ENCODE data around the gene SYTL3. TPM values are rescaled to one million over a fixed set of nuclear protein-coding genes. Genes with fewer than 3 reads are reported as not detected.
"Not testable (repeated sequence)": the region's sequence is repeated elsewhere in the genome, so short reads cannot be mapped to it uniquely, and the experiment has no call there.

Gene SYTL3
- total RNA-seq, 1 experiment from 2014 or later = 16.4 TPM

GRCh38 chr6:158785036-158785435 lies 135.2 kb downstream of the SYTL3 start:
- H3K36me3 ChIP-seq = peaks cover 8% of the 10 kb centered on the region; the same call in 1 of the 2 replicates
- no peak overlapping the region for H3K4me3 ChIP-seq
- no peaks in the 10 kb centered on the region for H3K9me3 ChIP-seq (replicated peaks)
- no peak overlapping the region for H3K27ac ChIP-seq
- no peak for DNase-seq
- no peaks in the 10 kb centered on the region for H3K4me1 ChIP-seq
- H3K27me3 ChIP-seq = no peaks in the 10 kb centered on the region

DNA sequence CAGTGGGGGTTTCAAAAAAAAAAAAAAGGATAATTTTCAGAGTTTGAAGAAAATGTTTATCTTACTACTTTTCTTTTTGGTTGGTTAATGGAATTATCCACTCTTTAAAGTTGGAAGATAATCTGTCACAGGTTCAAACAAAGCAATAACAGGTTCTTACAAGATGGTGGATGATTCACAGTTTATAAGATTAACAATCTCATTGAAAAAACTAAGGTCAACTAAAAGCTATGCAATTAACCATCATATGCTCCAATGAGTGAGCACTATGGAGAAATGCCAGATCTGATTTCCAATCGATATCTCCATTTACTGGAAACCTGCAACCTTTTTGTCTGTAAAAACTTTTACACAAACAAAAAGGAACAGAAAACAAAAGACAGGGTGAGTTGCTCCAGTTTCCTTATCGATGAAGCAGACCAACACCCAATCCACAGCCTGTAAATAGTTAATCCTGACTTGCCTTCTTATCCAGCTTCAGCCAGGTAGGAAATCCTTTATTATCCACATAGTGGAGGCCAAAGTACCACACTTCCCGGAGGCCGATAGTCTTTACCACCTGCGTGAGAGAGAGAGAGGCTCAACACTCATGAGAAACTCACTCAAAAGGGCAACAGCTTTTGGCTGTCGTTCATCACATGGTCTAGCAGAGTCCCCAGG lies 136.9 kb downstream of the SYTL3 start:
- no peak overlapping the region for H3K27ac ChIP-seq
- H3K4me3 ChIP-seq = no peak overlapping the region
- H3K36me3 ChIP-seq = peaks cover 8% of the 10 kb centered on the region; the same call in 1 of the 2 replicates
- no peaks in the 10 kb centered on the region for H3K4me1 ChIP-seq
- H3K9me3 ChIP-seq (replicated peaks) = no peaks in the 10 kb centered on the region
- H3K27me3 ChIP-seq = no peaks in the 10 kb centered on the region
- no peak for DNase-seq

GRCh38 chr6:158787395-158787794 lies 137.5 kb downstream of the SYTL3 start:
- Histone ChIP-seq H3K9me3 (replicated peaks) (no peaks in the 10 kb centered on the region), H3K4me3 (no peak overlapping the region), H3K36me3 (peaks cover 8% of the 10 kb centered on the region; the same call in 1 of the 2 replicates), H3K4me1 (no peaks in the 10 kb centered on the region), H3K27ac (no peak overlapping the region), H3K27me3 (no peaks in the 10 kb centered on the region)
- DNase-seq = no peak

DNA sequence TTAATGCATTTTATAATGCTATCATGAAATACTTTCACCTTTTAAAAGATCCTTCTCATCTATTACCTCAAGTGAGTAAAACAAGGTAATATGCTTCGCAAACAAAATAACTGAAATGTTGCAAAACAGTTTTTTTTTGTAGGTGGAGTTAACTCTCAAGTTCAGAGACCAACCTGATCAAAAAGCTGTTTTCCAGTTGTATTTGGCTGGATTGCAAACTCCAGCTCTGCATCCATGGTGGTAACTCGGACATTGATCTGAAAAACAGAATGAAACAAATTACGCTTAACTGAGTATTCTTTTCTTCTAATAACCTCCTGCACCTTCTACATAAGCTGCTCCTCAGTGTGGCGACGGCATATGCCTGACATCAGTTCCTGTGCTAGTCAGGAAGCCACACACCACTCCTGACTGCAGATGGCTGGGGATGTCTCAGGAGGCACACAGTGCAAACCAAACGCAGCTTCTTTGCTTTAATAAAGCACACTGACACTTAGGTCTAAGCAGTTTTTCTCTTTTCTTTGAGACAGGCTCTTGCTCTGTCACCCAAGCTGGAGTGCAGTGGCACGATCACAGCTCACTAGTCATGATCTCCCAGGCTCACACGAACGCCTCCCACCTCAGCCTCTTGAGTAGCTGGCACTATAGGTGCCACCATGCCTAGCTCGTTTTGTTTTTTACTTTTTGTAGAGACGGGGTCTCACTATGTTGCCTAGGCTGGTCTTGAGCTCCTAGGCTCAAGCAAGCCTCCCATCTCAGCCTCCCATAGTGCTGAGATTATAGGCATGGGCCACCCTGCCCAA lies 139.5 kb downstream of the SYTL3 start:
- Histone ChIP-seq H3K27me3 (no peaks in the 10 kb centered on the region), H3K27ac (no peak overlapping the region), H3K9me3 (replicated peaks) (no peaks in the 10 kb centered on the region), H3K4me1 (no peaks in the 10 kb centered on the region), H3K4me3 (no peak overlapping the region), H3K36me3 (peaks cover 8% of the 10 kb centered on the region; the same call in 1 of the 2 replicates)
- DNase-seq = no peak

DNA sequence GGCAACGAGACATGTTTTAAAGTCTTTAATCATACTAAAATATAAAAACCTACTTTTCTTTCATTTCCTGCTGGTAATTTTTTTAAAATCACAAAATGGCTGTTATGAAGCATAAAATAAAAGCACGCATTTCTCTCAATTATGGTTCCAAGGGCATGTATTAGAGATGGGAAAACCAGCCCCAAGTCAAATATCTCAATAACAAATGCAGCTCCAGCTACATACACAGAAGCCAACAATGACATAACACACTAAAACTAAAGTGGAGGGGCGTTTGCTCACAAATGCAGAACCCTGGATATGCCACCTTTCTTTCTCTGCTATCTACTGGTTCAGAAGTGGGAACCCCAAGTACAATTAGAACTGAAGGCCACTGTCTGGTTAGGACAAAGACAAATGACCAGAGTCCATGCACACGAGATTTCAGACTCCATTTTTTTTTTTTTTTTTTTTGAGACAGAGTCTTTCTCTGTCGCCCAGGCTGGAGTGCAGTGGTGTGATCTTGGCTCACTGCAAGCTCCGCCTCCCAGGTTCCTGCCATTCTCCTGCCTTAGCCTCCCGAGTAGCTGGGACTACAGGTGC lies 141.5 kb downstream of the SYTL3 start:
- Histone ChIP-seq H3K4me1 (no peaks in the 10 kb centered on the region), H3K36me3 (peaks cover 8% of the 10 kb centered on the region; the same call in 1 of the 2 replicates), H3K9me3 (replicated peaks) (no peaks in the 10 kb centered on the region), H3K27ac (no peak overlapping the region), H3K4me3 (no peak overlapping the region), H3K27me3 (no peaks in the 10 kb centered on the region)
- no peak for DNase-seq

- DNase-seq; H3K9me3 ChIP-seq (replicated peaks); H3K27ac ChIP-seq; H3K27me3 ChIP-seq; H3K36me3 ChIP-seq; H3K4me3 ChIP-seq; H3K4me1 ChIP-seq: not testable (repeated sequence)
Measured at GRCh38 chr6:158792505-158792904, 142.7 kb downstream of the SYTL3 start.

DNA sequence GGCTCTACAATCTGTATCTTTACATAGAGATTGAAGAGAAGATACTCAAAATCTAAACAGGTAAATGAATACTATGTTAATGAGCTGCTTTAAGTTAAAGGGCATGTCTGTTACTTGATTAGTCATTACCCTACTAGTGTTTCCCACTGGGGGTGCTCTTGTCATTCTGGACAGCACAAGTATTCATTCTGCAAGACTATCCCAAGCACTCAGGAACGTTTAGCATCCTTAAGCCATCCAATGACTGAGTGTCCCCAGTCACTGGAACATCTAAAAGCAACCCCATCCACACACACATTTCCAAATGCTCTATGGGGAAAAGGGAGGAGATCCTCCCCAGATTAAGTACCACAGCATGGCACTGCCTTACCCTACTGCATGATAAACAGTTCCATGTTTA lies 143.6 kb downstream of the SYTL3 start:
- DNase-seq = peak in 1 of 2 experiments; percentile 29
- H3K4me3 ChIP-seq = no peak overlapping the region
- H3K27me3 ChIP-seq = no peaks in the 10 kb centered on the region

GRCh38 chr6:158795516-158795915 lies 145.7 kb downstream of the SYTL3 start:
- H3K27me3 ChIP-seq = no peaks in the 10 kb centered on the region

More for the DNA sequence above, 143.6 kb downstream of the SYTL3 start:
- H3K4me1 ChIP-seq = peaks cover 16% of the 10 kb centered on the region
- H3K36me3 ChIP-seq = no peaks in the 10 kb centered on the region
- H3K9me3 ChIP-seq (replicated peaks) = no peaks in the 10 kb centered on the region
- no peak overlapping the region for H3K27ac ChIP-seq

DNA sequence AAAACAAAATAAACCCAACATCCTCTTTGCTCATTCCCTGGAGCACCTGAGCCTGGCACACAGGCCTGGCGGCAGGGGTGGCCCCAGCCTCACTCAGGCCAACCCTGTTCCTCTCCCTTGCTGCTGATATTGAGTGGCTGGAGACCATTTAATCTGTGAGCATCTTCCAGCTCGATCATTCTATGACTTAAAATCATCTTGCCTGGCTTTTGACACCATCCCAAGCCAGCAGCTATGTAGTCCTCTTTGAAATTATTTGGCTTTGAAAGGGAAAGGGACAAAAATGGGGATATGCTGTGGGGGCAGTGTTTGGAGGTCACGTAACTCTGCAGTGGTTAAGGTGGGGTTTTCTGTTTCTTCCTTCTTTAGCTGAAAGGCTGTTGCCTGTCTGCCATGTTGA lies 146.5 kb downstream of the SYTL3 start:
- DNase-seq = no peak
- no peak overlapping the region for H3K4me3 ChIP-seq

More at GRCh38 chr6:158795516-158795915, 145.7 kb downstream of the SYTL3 start:
- no peak overlapping the region for H3K27ac ChIP-seq
- no peaks in the 10 kb centered on the region for H3K9me3 ChIP-seq (replicated peaks)
- H3K4me1 ChIP-seq = peaks cover 34% of the 10 kb centered on the region
- DNase-seq = no peak
- H3K4me3 ChIP-seq = no peak overlapping the region
- no peaks in the 10 kb centered on the region for H3K36me3 ChIP-seq

GRCh38 chr6:158797331-158798310 lies 147.8 kb downstream of the SYTL3 start:
- Histone ChIP-seq H3K27ac (no peak overlapping the region), H3K4me1 (peaks cover 48% of the 10 kb centered on the region)

More for the DNA sequence above, 146.5 kb downstream of the SYTL3 start:
- Histone ChIP-seq H3K4me1 (peaks cover 37% of the 10 kb centered on the region), H3K9me3 (replicated peaks) (no peaks in the 10 kb centered on the region), H3K27ac (no peak overlapping the region), H3K27me3 (no peaks in the 10 kb centered on the region), H3K36me3 (no peaks in the 10 kb centered on the region)

GRCh38 chr6:158798311-158798710 lies 148.5 kb downstream of the SYTL3 start:
- no peaks in the 10 kb centered on the region for H3K9me3 ChIP-seq (replicated peaks)
- DNase-seq = no peak
- H3K4me1 ChIP-seq = peaks cover 52% of the 10 kb centered on the region
- no peak overlapping the region for H3K27ac ChIP-seq
- no peaks in the 10 kb centered on the region for H3K27me3 ChIP-seq
- no peak overlapping the region for H3K4me3 ChIP-seq
- no peaks in the 10 kb centered on the region for H3K36me3 ChIP-seq

More at GRCh38 chr6:158797331-158798310, 147.8 kb downstream of the SYTL3 start:
- no peaks in the 10 kb centered on the region for H3K36me3 ChIP-seq
- no peaks in the 10 kb centered on the region for H3K27me3 ChIP-seq
- DNase-seq = no peak
- no peak overlapping the region for H3K4me3 ChIP-seq
- H3K9me3 ChIP-seq (replicated peaks) = no peaks in the 10 kb centered on the region

- Histone ChIP-seq H3K27ac (peak overlapping the region; percentile 2; the same call in 1 of the 2 replicates), H3K27me3 (no peaks in the 10 kb centered on the region), H3K4me1 (peaks cover 58% of the 10 kb centered on the region), H3K4me3 (no peak overlapping the region), H3K36me3 (no peaks in the 10 kb centered on the region), H3K9me3 (replicated peaks) (no peaks in the 10 kb centered on the region)
- DNase-seq = peak; percentile 74 to 86
Measured at GRCh38 chr6:158799051-158799792, 149.4 kb downstream of the SYTL3 start.

DNA sequence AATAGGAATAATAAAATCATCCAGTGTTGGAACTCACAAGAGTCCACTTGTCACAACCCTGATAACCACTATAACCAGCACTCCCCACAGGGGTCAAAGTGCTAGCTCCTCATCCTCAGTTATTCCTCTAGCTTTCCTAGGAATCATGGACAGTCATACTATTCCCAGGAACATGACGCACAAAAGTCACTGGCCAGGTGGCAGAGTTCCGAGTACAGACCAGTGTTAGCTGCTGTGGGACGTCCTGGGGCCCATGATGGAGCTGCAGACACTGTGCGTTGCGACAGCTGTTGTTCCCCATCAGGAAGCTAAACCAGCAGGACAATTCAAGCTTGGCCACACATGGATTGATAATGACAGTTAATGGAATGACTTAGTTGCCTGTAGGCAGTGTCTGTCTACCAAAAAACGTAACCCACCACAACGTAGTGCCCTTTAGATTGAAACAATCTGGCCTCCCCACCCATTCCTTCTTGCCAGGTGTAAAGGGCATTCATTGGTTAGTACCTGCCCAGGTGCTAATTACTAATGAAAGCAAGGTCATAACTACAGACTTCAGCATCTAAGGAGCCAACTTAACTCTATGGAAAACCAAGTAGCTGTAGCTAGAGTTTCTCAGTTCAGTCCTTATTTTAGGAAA lies 151.9 kb downstream of the SYTL3 start:
- peak; percentile 84 to 91 for DNase-seq
- H3K4me1 ChIP-seq = peaks cover 57% of the 10 kb centered on the region
- peak overlapping the region; percentile 42 for H3K27ac ChIP-seq

More for the DNA sequence above, 151.9 kb downstream of the SYTL3 start:
- H3K4me3 ChIP-seq = no peak overlapping the region
- no peaks in the 10 kb centered on the region for H3K9me3 ChIP-seq (replicated peaks)
- H3K36me3 ChIP-seq = no peaks in the 10 kb centered on the region
- H3K27me3 ChIP-seq = no peaks in the 10 kb centered on the region

Data from SJCRH30 (cell line).